GM19043 (cell line): ENCODE data around the gene SPTSSB.

Experiments used
- ATAC-seq: cut with Tn5 transposase; IDR thresholded peaks from one replicate; pipeline ENCODE4 v1.9.1; 2021; ENCODE audit warnings: low read depth; ENCODE audit not compliant: unreplicated experiment

Gene SPTSSB

GRCh38 chr3:161343540-161343939, 27.8 kb downstream of the SPTSSB start:
- no peak for ATAC-seq

GRCh38 chr3:161342629-161343028, 28.7 kb downstream of the SPTSSB start:
- no peak for ATAC-seq

GRCh38 chr3:161339517-161340500, 31.5 kb downstream of the SPTSSB start:
- no peak for ATAC-seq

GRCh38 chr3:161337311-161337710, 34.0 kb downstream of the SPTSSB start:
- no peak for ATAC-seq

DNA sequence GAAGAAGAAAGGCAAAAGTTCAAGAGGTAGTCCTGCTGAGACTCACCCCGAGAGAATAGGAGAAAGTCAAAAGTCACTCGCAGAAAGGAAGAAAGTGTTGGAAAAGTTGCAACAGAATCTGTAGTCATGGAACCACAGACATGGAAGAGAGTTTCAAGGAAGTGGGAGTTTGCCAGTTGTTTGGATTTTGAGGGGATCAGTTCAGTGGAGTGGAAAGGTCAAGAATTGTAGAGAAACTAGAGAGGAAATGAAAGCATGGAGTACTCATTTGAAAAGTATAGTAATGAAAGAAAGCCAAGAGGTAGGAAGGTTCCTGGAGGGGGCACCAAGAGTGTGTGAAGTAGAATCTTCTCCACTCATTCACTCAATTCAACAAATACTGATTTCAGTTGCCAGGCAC, 34.7 kb downstream of the SPTSSB start:
- ATAC-seq, result peak; percentile 47

DNA sequence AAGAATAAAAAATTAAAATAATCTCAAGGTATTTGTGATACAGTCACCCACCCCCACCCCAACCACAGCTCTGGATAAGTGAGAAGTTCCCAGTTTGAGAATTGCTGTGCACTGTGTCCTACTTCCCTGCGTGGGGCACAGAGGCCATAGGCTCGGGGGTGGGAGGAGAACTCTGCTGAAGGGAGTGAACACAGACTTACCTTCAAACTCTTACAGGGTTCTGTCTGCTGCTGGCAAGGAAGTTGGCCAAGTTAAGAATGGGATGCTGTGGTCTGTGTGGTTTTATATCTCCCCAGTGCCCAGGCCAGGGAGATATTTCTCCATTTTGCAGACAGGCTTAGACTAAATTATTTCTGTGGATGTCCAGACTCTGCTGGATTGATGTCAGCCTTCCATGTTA, 37.6 kb downstream of the SPTSSB start:
- ATAC-seq, result no peak

GRCh38 chr3:161332792-161333191, 38.5 kb downstream of the SPTSSB start:
- no peak for ATAC-seq

- ATAC-seq, result no peak
Observed at GRCh38 chr3:161325059-161325458, 46.3 kb downstream of the SPTSSB start.

GRCh38 chr3:161323926-161324621, 47.2 kb downstream of the SPTSSB start:
- ATAC-seq, result no peak

DNA sequence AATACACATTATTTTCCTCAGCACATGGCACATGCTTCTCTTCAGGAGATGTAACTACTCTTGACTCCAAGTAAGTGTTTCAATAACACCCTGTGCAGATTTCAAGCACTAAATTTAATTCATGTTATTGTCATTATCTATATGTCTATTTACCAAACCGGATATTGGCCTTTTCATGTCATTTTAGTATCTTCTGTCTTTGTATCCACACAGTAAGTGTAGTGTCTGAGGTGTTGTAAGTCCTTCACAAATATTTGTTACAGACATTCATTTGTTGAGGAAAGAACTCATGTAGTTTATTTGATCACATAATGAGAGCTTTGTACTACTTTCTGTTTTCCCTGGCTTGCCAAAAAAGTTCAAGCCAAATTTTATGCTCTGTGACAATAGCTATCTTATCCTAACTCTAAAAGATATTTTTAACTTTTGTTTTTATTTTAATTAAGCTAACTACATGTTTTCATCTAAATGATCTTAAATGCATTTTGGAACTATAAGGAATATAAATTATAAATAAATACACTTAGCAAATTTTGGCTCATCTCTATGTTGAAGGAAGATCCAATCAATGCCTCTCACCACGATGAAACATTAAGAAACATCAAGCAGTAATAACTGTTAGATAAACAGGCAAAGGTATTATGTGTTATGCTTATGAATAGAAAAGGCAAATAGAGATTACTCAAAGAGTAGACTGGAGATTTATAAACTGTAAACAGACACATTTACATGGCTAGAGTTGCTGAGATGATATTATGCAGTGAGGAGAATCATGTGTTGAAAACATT, 48.3 kb downstream of the SPTSSB start:
- ATAC-seq, result no peak

DNA sequence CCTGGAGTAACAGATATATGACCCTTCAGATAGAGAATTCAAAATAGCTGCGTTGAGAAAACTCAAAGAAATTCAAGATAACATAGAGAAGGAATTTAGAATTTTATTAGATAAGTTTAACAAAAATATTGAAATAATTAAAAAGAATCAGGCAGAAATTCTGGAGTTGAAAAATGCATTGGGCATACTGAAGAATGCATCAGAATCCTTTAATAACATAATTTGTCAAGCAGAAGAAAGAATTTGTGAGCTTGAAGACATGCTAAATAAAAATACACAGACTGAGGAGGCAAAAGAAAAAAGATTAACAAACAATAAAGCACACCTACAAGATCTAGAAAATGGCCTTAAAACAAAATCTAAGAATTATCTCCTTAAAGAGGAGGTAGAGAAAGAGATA, 50.5 kb downstream of the SPTSSB start:
- no peak for ATAC-seq

GRCh38 chr3:161319867-161320266, 51.5 kb downstream of the SPTSSB start:
- ATAC-seq, result no peak

GRCh38 chr3:161317077-161317476, 54.2 kb downstream of the SPTSSB start:
- no peak for ATAC-seq

- ATAC-seq, result no peak
Observed at GRCh38 chr3:161316006-161316689, 55.2 kb downstream of the SPTSSB start.

DNA sequence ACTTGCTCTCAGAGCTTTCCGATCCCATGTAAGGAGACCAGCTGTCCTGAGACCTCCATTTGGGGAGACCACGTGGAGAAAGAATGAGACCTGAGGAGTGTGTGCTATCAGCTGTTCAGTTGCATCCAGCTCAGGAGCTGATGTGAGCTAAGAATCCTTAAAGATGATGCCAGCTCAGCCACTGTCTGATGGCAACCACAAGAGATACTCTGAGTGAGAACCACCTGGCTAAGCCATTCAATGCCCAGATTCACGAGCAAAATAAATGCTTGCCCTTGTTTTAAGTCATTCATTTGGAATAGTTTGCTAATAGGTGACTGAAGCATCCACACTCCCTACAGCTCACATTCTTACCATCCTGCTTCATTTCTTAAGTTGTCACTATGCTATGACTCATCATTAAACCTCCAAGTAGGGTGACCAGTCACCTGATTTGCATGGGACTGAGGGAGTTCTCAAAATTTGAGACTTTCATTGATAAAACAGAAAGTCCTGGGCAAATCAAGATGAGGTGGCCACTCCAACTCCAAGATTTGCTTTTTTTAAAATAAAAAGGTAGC, 56.4 kb downstream of the SPTSSB start:
- peak; percentile 35 for ATAC-seq

GRCh38 chr3:161310649-161311423, 60.5 kb downstream of the SPTSSB start:
- ATAC-seq, result peak; percentile 79

DNA sequence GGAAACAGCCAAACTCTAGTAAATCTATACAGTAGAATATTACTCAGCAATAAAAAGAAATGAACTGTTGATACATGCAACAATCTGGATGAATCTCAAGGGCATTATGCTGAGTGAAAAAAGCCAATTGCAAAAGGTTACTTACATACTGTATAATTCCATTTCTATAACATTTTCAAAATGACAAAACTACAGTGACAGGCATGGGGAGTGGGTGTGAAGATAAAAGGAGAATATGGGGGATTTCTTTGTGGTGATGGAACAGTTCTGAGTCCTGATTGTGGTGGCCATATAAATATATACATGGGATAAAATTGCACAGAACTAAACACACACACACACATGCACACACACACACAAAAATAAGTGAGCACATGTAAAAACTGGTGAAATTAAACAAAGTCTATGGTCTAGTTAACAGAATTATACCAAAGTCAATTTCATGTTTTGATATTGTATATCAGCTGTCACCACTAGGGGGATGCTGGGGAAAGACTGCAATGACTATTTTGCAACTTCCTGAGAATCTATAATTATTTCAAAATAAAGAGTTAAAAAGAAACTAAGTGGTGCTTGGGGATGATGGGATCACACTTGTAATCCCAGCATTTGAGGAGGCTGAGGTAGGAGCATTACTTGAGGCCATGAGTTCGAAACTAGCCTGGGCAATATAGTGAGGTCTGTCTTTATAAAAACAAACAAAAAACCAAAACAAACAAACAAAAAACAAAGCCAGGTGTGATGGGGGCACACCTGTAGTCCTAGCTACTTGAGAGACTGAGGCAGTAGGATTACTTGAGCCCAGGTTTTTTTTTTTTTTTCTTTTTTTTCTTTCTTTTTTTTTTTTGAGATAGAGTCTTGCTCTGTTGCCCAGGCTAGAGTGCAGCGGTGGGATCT, 66.0 kb downstream of the SPTSSB start:
- no peak for ATAC-seq

DNA sequence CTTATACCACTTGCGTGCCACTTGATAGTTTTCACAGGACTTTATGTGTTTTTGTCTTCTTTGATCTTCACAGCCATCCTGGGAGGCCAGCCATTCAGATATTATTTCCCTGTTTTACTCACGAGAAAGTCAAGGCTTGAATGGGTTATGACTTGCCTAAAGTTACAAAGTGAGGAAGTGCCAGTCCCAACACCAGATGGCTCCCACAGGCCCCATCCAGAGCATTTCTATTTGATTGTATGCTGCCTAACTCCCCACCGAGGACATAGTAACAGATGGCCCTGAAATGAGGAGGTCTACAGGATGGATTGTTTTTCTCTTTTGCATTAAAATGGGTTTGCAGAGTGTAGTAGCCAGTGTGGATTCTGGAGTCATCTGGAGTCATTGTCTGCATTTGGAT, 74.5 kb downstream of the SPTSSB start:
- no peak for ATAC-seq
